CD4-positive, alpha-beta memory T cell (primary cell): ENCODE data around the gene SPATA46. TPM values are rescaled to one million over a fixed set of nuclear protein-coding genes. Genes with fewer than 3 reads are reported as not detected.

Source experiments
- CTCF ChIA-PET: fragments of 350-600 bp; sonication (Branson Sonifier 250); formaldehyde crosslinking; loops from one replicate; lab custom pipeline; 2021; ENCODE audit warnings: inconsistent platforms; ENCODE audit not compliant: partially characterized antibody; lab: Charles Lee
- POLR2A ChIA-PET: fragments of 350-600 bp; sonication (Branson Sonifier 250); formaldehyde crosslinking; loops from one replicate; lab custom pipeline; 2021; ENCODE audit not compliant: partially characterized antibody; lab: Charles Lee
- DNase-seq, 5 donors: peaks; one replicate each; pipeline versions ENCODE4 v3.0.0 to v3.0.0-alpha.2; 2020 to 2022; ENCODE audit warnings: mixed read lengths in 1 of 5
- H3K27ac ChIP-seq: one replicate; pipeline ENCODE4 v1.7.0; 2013; ENCODE audit warnings: low read depth, low read length
- H3K27me3 ChIP-seq: 2 replicates; pipeline ENCODE4 v1.7.0; 2013; ENCODE audit warnings: mild to moderate bottlenecking, low read length, moderate library complexity; ENCODE audit not compliant: insufficient read depth
- H3K36me3 ChIP-seq: 2 replicates; pipeline ENCODE4 v1.7.0; 2013; ENCODE audit warnings: mild to moderate bottlenecking, low read length, moderate library complexity; ENCODE audit not compliant: insufficient read depth
- H3K4me1 ChIP-seq: 2 replicates; pipeline ENCODE4 v1.7.0; 2013; ENCODE audit warnings: mild to moderate bottlenecking, low read length, moderate library complexity; ENCODE audit not compliant: insufficient read depth
- H3K4me3 ChIP-seq, 2 donors: one replicate each; pipeline ENCODE4 v1.7.0; 2013; ENCODE audit warnings: low read length in 2 of 2, mild to moderate bottlenecking in 1 of 2
- H3K9me3 ChIP-seq, 2 donors: one replicate each; pipeline ENCODE4 v1.7.0; 2013; ENCODE audit warnings: low read length in 2 of 2, control low read depth in 1 of 2; ENCODE audit not compliant: control insufficient read depth in 1 of 2
- H3K27ac Mint-ChIP-seq, 7 donors: one replicate each; pipeline ENCODE4 v1.8.0; 2020 to 2021; ENCODE audit warnings: mixed read lengths in 7 of 7, mild to moderate bottlenecking in 6 of 7, inconsistent platforms in 3 of 7, moderate library complexity in 3 of 7
- H3K27me3 Mint-ChIP-seq, 2 donors: one replicate each; pipeline ENCODE4 v1.8.0; 2020 to 2021; ENCODE audit warnings: mixed read lengths in 2 of 2
- H3K36me3 Mint-ChIP-seq, 2 donors: one replicate each; pipeline ENCODE4 v1.8.0; 2020 to 2021; ENCODE audit warnings: mixed read lengths in 2 of 2, inconsistent platforms in 1 of 2, mild to moderate bottlenecking in 1 of 2
- H3K4me1 Mint-ChIP-seq, 4 donors: one replicate each; pipeline ENCODE4 v1.8.0; 2020 to 2021; ENCODE audit warnings: mixed read lengths in 4 of 4, mild to moderate bottlenecking in 1 of 4
- H3K4me3 Mint-ChIP-seq, 8 donors: one replicate each; pipeline ENCODE4 v1.8.0; 2020 to 2021; ENCODE audit warnings: mixed read lengths in 8 of 8, mild to moderate bottlenecking in 7 of 8, moderate library complexity in 6 of 8, inconsistent platforms in 3 of 8
- H3K9me3 Mint-ChIP-seq, 8 donors: one replicate each; pipeline ENCODE4 v1.8.0; 2020 to 2021; ENCODE audit warnings: mixed read lengths in 8 of 8, mild to moderate bottlenecking in 5 of 8, inconsistent platforms in 3 of 8, moderate library complexity in 1 of 8
- intact Hi-C: fragments of 100-400 bp; cut with micrococcal nuclease; formaldehyde crosslinking; loops from one replicate; pipeline ENCODE4 v1.15.1; 2023
- polyA plus RNA-seq, 2 donors: library from polyadenylated mRNA; unstranded; fragments of 300-500 nt; fragmentation: Illumina TruSeq; gene quantifications; one replicate each; pipeline ENCODE4 v1.2.3, GENCODE V29; 2021
- total RNA-seq, 2 experiments: library from RNA; stranded (reverse); gene quantifications; one replicate each; pipeline ENCODE4 v1.2.3, GENCODE V29; 2021

The SPATA46 gene
- total and polyA plus RNA-seq, 4 experiments from 2014 or later = not detected

DNA sequence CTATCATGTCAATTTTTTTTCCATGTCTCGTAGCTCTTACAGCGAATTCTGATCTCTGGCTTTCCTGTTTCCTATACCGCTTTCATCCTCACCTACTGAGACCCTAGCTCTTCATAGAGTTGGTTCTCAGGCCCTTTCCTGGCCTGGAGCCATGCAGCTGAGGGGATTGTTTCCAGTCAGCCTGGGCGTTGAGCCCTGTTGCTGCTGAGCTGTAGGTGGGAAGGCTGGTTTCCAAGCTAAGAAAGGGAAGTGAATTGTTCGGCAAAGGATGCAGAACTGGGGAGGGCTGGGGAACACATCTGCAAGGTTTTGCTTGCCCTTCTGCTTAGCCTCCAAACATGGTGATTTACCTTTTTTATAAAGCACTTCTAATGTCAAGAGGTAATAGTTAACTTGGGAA, 41.5 kb downstream of the SPATA46 start:
- no peak overlapping the region for H3K27ac ChIP-seq
- intact Hi-C loops = no loop called here
- no peaks in the 10 kb centered on the region for H3K27me3 ChIP-seq
- Mint-ChIP-seq H3K27me3 (peaks cover 6 to 19% of the 10 kb centered on the region in 2 donors), H3K4me1 (no peaks in the 10 kb centered on the region), H3K9me3 (peaks cover 0 to 1% (median 0%) of the 10 kb centered on the region in 8 donors), H3K4me3 (no peak overlapping the region), H3K27ac (no peak overlapping the region), H3K36me3 (no peaks in the 10 kb centered on the region)
- H3K4me1 ChIP-seq = no peaks in the 10 kb centered on the region
- H3K4me3 ChIP-seq = no peak overlapping the region
- no peaks in the 10 kb centered on the region for H3K9me3 ChIP-seq
- ChIA-PET CTCF (no interaction called here), POLR2A (no interaction called here)
- no peaks in the 10 kb centered on the region for H3K36me3 ChIP-seq
- no peak for DNase-seq

DNA sequence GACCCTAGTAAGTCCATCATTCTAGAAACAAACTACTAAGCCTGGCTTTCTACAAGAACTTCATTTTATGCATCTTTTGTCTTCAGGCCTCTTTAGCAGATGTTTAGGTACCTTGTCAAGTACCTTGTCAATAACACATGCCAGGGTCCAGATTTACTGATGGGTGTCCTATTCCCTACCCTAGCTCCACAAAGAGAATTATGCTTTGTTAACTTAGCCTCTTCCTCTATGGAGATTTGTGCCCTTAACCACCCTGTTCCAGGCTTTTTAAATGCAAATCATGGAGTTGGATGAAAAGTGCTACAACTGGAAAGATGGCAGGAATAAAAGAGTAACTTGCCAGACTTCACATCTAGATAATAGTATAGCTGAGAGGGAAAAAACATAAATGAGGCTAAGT, 42.7 kb downstream of the SPATA46 start:
- H3K4me3 Mint-ChIP-seq = no peak overlapping the region
- H3K9me3 Mint-ChIP-seq = peaks cover 0 to 1% (median 0%) of the 10 kb centered on the region in 8 donors
- no peaks in the 10 kb centered on the region for H3K36me3 Mint-ChIP-seq
- ChIA-PET CTCF (no interaction called here), POLR2A (no interaction called here)
- no peaks in the 10 kb centered on the region for H3K36me3 ChIP-seq
- no peaks in the 10 kb centered on the region for H3K9me3 ChIP-seq
- H3K27me3 Mint-ChIP-seq = peaks cover 6 to 18% of the 10 kb centered on the region in 2 donors
- no peaks in the 10 kb centered on the region for H3K4me1 Mint-ChIP-seq
- H3K27ac ChIP-seq = no peak overlapping the region
- no peak for DNase-seq
- no peaks in the 10 kb centered on the region for H3K4me1 ChIP-seq
- no peak overlapping the region for H3K4me3 ChIP-seq
- intact Hi-C loops = no loop called here
- H3K27ac Mint-ChIP-seq = no peak overlapping the region
- H3K27me3 ChIP-seq = no peaks in the 10 kb centered on the region

DNA sequence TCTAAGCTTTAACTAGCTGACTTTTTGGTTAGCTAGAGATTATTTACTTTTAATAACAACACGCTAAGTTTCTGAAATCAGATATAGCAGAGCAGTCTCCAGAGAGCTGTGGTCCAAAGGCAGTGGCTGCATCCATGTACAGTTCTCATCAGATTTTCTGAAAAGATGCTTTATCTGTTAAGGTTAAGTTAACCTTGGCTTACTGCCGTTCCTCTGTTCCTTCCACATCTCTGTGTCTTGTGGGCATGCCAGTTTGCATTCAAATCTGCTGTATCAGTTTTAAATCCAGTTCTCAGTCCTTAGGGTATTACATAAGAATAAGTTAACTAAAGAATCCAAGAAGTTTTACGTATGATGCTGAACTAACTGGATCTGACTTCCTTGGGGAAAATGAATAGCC, 46.8 kb downstream of the SPATA46 start:
- H3K4me3 Mint-ChIP-seq = no peak overlapping the region
- intact Hi-C loops = no loop called here
- H3K27me3 Mint-ChIP-seq = peaks cover under 1 to 5% of the 10 kb centered on the region in 2 donors
- Histone ChIP-seq H3K27ac (no peak overlapping the region), H3K4me3 (no peak overlapping the region), H3K4me1 (no peaks in the 10 kb centered on the region), H3K27me3 (peaks cover under 1% of the 10 kb centered on the region), H3K9me3 (no peaks in the 10 kb centered on the region), H3K36me3 (no peaks in the 10 kb centered on the region)
- POLR2A ChIA-PET = no interaction called here
- no peaks in the 10 kb centered on the region for H3K36me3 Mint-ChIP-seq
- DNase-seq = no peak
- H3K27ac Mint-ChIP-seq = no peak overlapping the region
- H3K9me3 Mint-ChIP-seq = peaks cover 0 to 1% (median 0%) of the 10 kb centered on the region in 8 donors
- no peaks in the 10 kb centered on the region for H3K4me1 Mint-ChIP-seq
- CTCF ChIA-PET = no interaction called here

DNA sequence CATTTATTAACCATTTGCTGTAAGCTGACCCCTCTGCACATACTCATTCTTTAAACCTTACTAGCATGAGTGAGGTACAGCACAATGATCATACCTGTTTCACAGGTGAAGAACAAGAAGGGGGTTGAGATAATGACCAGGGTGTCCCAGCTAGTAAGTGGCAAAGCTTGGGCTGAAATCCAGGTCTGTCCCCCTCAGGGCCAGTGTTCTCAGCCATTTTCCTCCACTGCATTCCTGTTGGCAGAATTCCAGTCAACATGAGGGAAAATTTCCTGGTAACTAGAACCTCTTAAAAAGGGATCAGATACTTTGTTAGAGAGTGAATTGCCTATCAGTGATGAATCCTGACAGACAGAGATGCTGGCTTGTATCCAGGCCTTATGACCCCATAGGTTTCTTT, 48.1 kb downstream of the SPATA46 start:
- Histone ChIP-seq H3K4me1 (no peaks in the 10 kb centered on the region), H3K27me3 (peaks cover 3% of the 10 kb centered on the region), H3K4me3 (no peak overlapping the region), H3K36me3 (no peaks in the 10 kb centered on the region), H3K9me3 (no peaks in the 10 kb centered on the region), H3K27ac (no peak overlapping the region)
- Mint-ChIP-seq H3K36me3 (no peaks in the 10 kb centered on the region), H3K4me1 (no peaks in the 10 kb centered on the region), H3K27ac (no peak overlapping the region), H3K27me3 (peaks cover 2 to 5% of the 10 kb centered on the region in 2 donors), H3K9me3 (no peaks in the 10 kb centered on the region), H3K4me3 (no peak overlapping the region)
- ChIA-PET CTCF (no interaction called here), POLR2A (no interaction called here)
- DNase-seq = no peak
- intact Hi-C loops = no loop called here

DNA sequence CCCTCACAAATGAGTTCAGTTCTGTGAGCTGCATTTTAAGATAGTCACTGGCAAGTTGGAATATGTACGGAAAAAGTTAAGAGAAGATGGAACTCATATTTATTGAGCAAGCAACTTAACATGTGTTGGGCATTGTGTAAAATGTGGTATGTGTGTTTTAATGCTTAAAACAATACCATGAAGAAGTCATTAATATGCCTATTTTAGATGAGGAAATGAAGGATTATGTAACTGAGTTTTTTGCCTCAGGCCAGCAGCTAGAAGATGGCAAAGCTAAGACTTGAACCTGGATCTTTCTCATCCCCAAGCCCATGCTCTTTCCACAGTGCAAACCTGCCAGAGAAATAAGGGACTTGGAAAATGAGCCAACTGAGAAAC, 48.9 kb downstream of the SPATA46 start:
- POLR2A ChIA-PET = no interaction called here
- no peaks in the 10 kb centered on the region for H3K4me1 ChIP-seq

DNA sequence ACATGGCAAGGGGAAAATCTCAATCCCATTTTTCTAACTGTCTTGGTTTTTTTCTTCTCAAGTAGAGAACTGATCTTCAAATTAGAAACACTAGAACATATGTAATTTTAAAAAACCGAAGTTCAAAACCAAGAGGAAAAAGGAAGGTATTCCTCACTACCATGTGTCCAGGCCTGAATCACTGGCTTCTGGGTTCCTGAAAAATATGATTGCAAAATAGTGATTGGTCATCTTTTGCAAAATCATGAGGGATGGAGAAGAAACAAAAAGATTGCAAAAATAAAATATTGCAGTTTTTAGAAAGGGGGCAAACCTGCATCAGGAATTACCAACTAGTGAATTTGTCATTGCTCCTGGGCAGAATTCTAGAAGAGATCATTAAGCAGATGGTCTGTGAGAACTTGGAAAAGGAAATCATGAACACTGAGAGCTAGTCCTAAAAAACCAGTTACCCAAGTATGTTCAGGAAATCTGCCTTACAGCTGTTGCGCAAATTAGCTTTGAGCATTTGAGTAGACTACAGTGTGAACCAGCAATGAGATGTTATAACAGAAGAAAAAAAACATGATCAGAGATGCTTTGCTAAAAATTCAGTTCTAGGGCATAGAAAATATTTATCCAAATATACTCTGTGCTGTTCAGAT, 49.4 kb downstream of the SPATA46 start:
- no peak overlapping the region for H3K27ac ChIP-seq
- Mint-ChIP-seq H3K27ac (no peak overlapping the region), H3K36me3 (no peaks in the 10 kb centered on the region), H3K9me3 (no peaks in the 10 kb centered on the region), H3K27me3 (peaks cover 2 to 5% of the 10 kb centered on the region in 2 donors), H3K4me1 (no peaks in the 10 kb centered on the region), H3K4me3 (no peak overlapping the region)
- no peak overlapping the region for H3K4me3 ChIP-seq
- no peaks in the 10 kb centered on the region for H3K4me1 ChIP-seq
- intact Hi-C loops = no loop called here
- no peaks in the 10 kb centered on the region for H3K36me3 ChIP-seq
- peaks cover 3% of the 10 kb centered on the region for H3K27me3 ChIP-seq
- ChIA-PET POLR2A (no interaction called here), CTCF (no interaction called here)
- no peak for DNase-seq
- no peaks in the 10 kb centered on the region for H3K9me3 ChIP-seq

More for the DNA sequence above, 48.9 kb downstream of the SPATA46 start:
- intact Hi-C loops = no loop called here
- peaks cover 2 to 5% of the 10 kb centered on the region in 2 donors for H3K27me3 Mint-ChIP-seq
- H3K4me3 ChIP-seq = no peak overlapping the region
- H3K4me3 Mint-ChIP-seq = no peak overlapping the region
- H3K27ac Mint-ChIP-seq = no peak overlapping the region
- H3K36me3 ChIP-seq = no peaks in the 10 kb centered on the region
- CTCF ChIA-PET = no interaction called here
- no peaks in the 10 kb centered on the region for H3K36me3 Mint-ChIP-seq
- H3K9me3 Mint-ChIP-seq = no peaks in the 10 kb centered on the region
- no peaks in the 10 kb centered on the region for H3K4me1 Mint-ChIP-seq
- peaks cover 3% of the 10 kb centered on the region for H3K27me3 ChIP-seq
- no peak for DNase-seq
- H3K27ac ChIP-seq = no peak overlapping the region
- H3K9me3 ChIP-seq = no peaks in the 10 kb centered on the region

DNA sequence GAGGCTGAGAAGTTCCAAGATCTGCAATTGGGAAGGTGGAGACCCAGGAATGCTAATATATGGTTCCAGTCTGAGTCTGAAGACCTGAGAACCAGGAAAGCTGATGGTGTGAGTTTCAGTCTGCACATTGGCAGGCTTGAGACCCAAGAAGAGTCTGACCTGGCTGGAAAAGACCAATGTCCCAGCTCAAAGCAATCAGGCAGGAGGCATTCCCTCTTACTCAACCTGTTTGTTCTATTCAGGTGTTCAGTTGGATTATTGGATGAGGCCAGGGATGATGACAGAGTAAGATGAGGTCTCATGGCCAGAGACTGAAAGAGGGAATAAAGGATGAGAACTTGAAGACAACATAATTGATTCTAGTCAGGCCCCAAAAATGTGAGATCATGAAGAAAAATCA, 50.1 kb downstream of the SPATA46 start:
- CTCF ChIA-PET = no interaction called here
- no peaks in the 10 kb centered on the region for H3K9me3 Mint-ChIP-seq

More for the DNA sequence above, 50.1 kb downstream of the SPATA46 start:
- Histone ChIP-seq H3K9me3 (no peaks in the 10 kb centered on the region), H3K27me3 (peaks cover 3% of the 10 kb centered on the region), H3K4me3 (no peak overlapping the region), H3K27ac (no peak overlapping the region), H3K4me1 (no peaks in the 10 kb centered on the region), H3K36me3 (no peaks in the 10 kb centered on the region)
- POLR2A ChIA-PET = no interaction called here
- peaks cover 2 to 5% of the 10 kb centered on the region in 2 donors for H3K27me3 Mint-ChIP-seq
- intact Hi-C loops = no loop called here
- no peaks in the 10 kb centered on the region for H3K36me3 Mint-ChIP-seq
- H3K4me1 Mint-ChIP-seq = no peaks in the 10 kb centered on the region
- no peak overlapping the region for H3K27ac Mint-ChIP-seq
- H3K4me3 Mint-ChIP-seq = no peak overlapping the region
- no peak for DNase-seq
